Gastrocnemius medialis (tissue), 4 donors: ENCODE results near the gene CNTN4.

Experiments
- POLR2A ChIP-seq, 2 donors: fragments of 450-650 bp; IDR thresholded peaks; one replicate each; pipeline ENCODE4 v1.6.1; 2017; ENCODE audit warnings: antibody characterized with exemption in 2 of 2, mild to moderate bottlenecking in 2 of 2, moderate library complexity in 2 of 2
- TF ChIP-seq, protein P1 (sequence below), 5 experiments: fragments of 450-650 bp in 3 of 5; fragments of 200-600 bp in 2 of 5; sonication (generic) in 2 of 5; IDR thresholded peaks in 4 of 5; conservative IDR thresholded peaks in 1 of 5; 1 replicate in 4 of 5; 2 replicates in 1 of 5; pipeline ENCODE4 v1.5.1; 2016 to 2019; ENCODE audit warnings: antibody characterized with exemption in 5 of 5, mild to moderate bottlenecking in 3 of 5, moderate library complexity in 3 of 5

DNA sequence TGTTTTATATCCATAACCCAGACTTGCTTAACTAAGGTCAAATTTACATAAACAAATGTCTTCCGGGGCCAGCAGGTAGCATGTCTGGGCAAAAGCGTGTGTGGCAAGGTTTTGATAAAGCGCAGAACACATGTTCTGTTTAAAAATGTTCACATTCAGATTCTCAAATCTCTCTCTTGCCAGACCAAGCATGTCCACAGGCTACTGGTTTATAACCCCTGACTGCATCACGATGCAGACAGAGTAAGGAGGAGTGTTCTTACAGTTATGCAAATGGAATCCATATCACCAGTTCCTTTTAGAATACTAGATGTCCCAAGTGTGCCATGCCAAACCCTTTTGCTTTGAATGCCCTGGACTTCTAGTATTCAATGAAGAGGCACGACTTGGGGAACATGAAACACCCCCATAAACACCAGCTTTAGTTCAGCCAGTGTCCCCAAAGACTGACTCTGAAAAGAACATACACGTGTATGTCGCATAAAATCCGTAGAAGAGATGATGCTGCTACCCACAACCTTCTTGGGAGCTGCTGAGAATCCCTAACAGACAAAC is 412.0 kb downstream of the CNTN4 start:
- TF ChIP-seq, protein P1, sequence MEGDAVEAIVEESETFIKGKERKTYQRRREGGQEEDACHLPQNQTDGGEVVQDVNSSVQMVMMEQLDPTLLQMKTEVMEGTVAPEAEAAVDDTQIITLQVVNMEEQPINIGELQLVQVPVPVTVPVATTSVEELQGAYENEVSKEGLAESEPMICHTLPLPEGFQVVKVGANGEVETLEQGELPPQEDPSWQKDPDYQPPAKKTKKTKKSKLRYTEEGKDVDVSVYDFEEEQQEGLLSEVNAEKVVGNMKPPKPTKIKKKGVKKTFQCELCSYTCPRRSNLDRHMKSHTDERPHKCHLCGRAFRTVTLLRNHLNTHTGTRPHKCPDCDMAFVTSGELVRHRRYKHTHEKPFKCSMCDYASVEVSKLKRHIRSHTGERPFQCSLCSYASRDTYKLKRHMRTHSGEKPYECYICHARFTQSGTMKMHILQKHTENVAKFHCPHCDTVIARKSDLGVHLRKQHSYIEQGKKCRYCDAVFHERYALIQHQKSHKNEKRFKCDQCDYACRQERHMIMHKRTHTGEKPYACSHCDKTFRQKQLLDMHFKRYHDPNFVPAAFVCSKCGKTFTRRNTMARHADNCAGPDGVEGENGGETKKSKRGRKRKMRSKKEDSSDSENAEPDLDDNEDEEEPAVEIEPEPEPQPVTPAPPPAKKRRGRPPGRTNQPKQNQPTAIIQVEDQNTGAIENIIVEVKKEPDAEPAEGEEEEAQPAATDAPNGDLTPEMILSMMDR (IDR thresholded peaks at IDR 0.05 in 4 of 5, conservative IDR thresholded peaks at IDR 0.05 in 1 of 5): no peak
- no peak for TF ChIP-seq POLR2A (IDR thresholded peaks at IDR 0.05)
